SU-DHL-6 (cell line): ENCODE results near the gene INTS11.

ENCODE experiments used
- H2AFZ ChIP-seq: fragments of 200-600 bp; sonication (generic); 2 replicates; pipeline ENCODE4 v1.6.1; 2014; ENCODE audit warnings: low read depth, mild to moderate bottlenecking, moderate library complexity, mixed read lengths, antibody characterized with exemption, low read length; ENCODE audit not compliant: severe bottlenecking
- H3F3A ChIP-seq: fragments of 200-600 bp; shearing (Covaris generic); 2 replicates; pipeline ENCODE4 v1.6.0; 2016; ENCODE audit warnings: antibody characterized with exemption, mild to moderate bottlenecking; ENCODE audit not compliant: insufficient read depth
- H3K27ac ChIP-seq: fragments of 200-600 bp; sonication (generic); 2 replicates; pipeline ENCODE4 v1.5.1; 2016; ENCODE audit warnings: low read depth, mild to moderate bottlenecking, low read length, moderate library complexity, mixed read lengths
- H3K27me3 ChIP-seq: fragments of 200-600 bp; sonication (generic), shearing (Covaris generic); 2 replicates; pipeline ENCODE4 v1.6.0; 2014; ENCODE audit warnings: mild to moderate bottlenecking, low read length
- H3K36me3 ChIP-seq: fragments of 200-600 bp; sonication (generic); 2 replicates; pipeline ENCODE4 v1.6.1; 2014; ENCODE audit warnings: mild to moderate bottlenecking, low read length, mixed read lengths
- H3K4me2 ChIP-seq: fragments of 300-600, 200-600 bp; shearing (Covaris generic), sonication (generic); 2 replicates; pipeline ENCODE4 v1.6.0; 2014; ENCODE audit warnings: low read length, low read depth, mild to moderate bottlenecking; ENCODE audit not compliant: poor library complexity, severe bottlenecking
- H3K4me3 ChIP-seq: fragments of 200-600 bp; sonication (generic); 2 replicates; pipeline ENCODE4 v1.5.1; 2014; ENCODE audit warnings: antibody characterized with exemption, low read length, mild to moderate bottlenecking, mixed read lengths; ENCODE audit not compliant: insufficient read depth, poor library complexity, severe bottlenecking
- H3K79me2 ChIP-seq: fragments of 200-600 bp; sonication (generic); 2 replicates; pipeline ENCODE4 v1.6.1; 2014; ENCODE audit warnings: mild to moderate bottlenecking, low read length, moderate library complexity; ENCODE audit not compliant: insufficient read depth
- H3K9ac ChIP-seq: fragments of 200-600 bp; sonication (generic); 2 replicates; pipeline ENCODE4 v1.7.0; 2014; ENCODE audit warnings: mild to moderate bottlenecking, low read length
- H3K9me2 ChIP-seq: fragments of 200-600 bp; sonication (generic); replicated peaks from 2 replicates; pipeline ENCODE4 v1.6.1; 2014; ENCODE audit warnings: low read length; ENCODE audit not compliant: insufficient read depth
- H3K9me3 ChIP-seq: fragments of 200-600 bp; sonication (generic); 2 replicates; pipeline ENCODE4 v1.6.1; 2014; ENCODE audit warnings: low read length, mixed read lengths; ENCODE audit not compliant: insufficient read depth
- H4K20me1 ChIP-seq: fragments of 200-600 bp; sonication (generic); 2 replicates; pipeline ENCODE4 v1.6.1; 2014; ENCODE audit warnings: low read depth, mild to moderate bottlenecking, antibody characterized with exemption, low read length, moderate library complexity, mixed read lengths
- EZH2phosphoT487 ChIP-seq: fragments of 200-600 bp; sonication (generic), shearing (Covaris generic); conservative IDR thresholded peaks from 2 replicates; pipeline ENCODE4 v1.6.1; 2018; ENCODE audit warnings: mild to moderate bottlenecking, antibody characterized with exemption, low read length, moderate library complexity, mixed read lengths
- TF ChIP-seq, protein P1 (sequence below): fragments of 200-600 bp; sonication (generic); IDR thresholded peaks from one replicate; pipeline ENCODE4 v1.5.1; 2017; ENCODE audit warnings: antibody characterized with exemption, mild to moderate bottlenecking, low read length, moderate library complexity; ENCODE audit not compliant: insufficient read depth, poor library complexity, severe bottlenecking

The INTS11 gene

DNA sequence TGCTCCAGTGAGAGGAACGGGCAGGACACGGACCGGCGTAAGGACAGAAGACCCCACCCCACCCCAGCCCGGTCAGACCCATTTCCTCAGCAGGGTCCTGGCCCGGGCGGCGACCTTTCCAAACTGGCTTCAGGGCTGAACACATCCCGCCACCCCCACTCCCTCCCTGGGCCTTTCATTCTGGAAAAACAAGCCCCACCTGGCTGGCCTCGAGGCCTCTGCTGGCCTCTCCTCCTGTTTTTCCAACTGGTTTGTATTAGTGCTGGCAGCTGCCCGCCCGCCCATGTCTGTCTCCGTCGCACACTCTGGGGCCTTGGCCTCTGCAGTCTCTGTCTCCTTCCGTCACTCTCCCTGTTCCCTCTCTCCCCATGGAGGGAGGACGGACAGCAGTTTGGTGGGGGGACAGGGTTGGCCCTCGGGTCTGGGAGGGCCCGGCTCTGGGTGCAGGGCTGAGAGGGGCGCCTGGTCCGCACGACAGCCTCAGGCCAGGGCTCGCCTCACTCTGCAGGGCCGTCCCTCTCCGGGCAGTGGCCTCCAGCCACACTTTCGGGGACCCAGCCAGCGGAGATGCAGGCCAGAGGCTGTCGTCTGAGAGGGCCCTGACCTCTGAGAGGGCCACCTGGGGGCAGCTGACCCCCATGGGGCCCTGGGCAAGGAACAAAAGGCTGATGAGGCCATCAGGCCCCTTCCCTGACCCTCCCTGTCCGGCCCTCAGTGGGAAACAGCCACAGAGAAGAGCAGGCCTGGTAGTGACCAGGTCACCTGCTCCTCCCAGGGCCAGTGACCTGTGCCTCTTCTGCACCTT, 35.4 kb upstream of the INTS11 start:
- Histone ChIP-seq H3K79me2 (no peaks in the 10 kb centered on the region), H3K4me2 (no peak overlapping the region), H3F3A (no peaks in the 10 kb centered on the region), H3K36me3 (no peaks in the 10 kb centered on the region), H3K9me2 (no peaks in the 10 kb centered on the region), H2AFZ (no peak overlapping the region), H3K4me3 (no peak overlapping the region), H4K20me1 (no peaks in the 10 kb centered on the region), H3K9ac (no peak overlapping the region), H3K9me3 (no peaks in the 10 kb centered on the region), H3K27me3 (no peaks in the 10 kb centered on the region), H3K27ac (no peak overlapping the region)
- no peak for TF ChIP-seq EZH2phosphoT487
- TF ChIP-seq, protein P1, sequence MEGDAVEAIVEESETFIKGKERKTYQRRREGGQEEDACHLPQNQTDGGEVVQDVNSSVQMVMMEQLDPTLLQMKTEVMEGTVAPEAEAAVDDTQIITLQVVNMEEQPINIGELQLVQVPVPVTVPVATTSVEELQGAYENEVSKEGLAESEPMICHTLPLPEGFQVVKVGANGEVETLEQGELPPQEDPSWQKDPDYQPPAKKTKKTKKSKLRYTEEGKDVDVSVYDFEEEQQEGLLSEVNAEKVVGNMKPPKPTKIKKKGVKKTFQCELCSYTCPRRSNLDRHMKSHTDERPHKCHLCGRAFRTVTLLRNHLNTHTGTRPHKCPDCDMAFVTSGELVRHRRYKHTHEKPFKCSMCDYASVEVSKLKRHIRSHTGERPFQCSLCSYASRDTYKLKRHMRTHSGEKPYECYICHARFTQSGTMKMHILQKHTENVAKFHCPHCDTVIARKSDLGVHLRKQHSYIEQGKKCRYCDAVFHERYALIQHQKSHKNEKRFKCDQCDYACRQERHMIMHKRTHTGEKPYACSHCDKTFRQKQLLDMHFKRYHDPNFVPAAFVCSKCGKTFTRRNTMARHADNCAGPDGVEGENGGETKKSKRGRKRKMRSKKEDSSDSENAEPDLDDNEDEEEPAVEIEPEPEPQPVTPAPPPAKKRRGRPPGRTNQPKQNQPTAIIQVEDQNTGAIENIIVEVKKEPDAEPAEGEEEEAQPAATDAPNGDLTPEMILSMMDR: no peak

DNA sequence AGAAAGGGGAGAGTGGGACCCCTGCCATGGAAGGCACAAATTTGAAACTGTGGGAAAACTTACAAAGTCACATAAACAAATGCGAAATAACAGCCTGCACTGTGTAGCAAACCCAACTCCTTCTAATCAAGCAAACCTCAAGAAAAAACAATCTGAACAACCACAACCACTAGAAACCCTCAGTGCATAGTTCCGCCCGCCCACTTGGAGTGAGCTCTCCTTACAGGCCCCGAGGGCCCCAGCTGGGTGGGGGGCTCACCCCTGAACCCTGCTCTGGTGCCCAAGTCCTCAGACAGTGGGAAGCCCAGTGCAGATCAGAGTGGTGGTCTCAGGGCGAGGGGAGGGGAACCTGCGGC, 34.8 kb upstream of the INTS11 start:
- no peak overlapping the region for H3K4me3 ChIP-seq

DNA sequence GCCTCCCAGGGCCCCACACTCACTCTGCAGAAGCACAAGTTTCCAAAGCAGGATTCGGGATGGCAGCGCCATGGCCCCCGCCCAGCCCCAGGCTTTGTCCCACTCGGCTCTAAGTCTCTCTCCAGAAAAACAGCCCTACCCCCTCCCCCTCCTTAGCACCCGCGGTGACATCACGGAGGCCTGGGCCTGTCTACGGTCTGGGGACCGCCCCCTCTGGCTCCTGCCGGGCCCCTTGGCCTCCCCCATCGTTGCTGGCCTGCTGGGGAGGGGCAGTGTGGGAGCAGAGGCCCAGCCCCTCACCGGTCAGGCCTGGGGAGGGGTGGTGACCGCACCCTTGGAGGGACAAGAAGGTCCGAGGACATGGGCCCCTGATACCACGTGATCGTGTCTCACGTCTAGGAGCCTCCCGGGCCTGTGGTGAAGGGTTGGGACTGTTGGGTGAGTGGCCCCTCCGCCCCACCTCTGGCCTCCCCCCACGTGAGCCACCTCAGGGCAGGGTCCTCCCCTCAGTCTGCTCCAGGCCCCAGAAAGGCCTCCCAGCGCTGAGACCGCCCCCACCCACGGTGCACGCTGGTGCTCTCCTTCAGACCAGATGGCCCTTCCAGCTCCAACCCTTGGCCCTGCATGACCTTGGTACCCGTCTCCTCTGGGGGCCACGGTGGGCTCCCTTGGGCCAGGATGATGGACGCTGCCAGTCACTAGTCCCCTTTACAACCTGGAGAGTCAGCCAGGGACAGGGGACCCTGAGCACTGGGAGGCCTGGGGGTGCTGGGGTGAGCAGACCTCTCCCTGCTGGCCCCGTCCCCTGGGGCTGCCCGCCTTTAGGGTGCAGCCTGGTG, 34.2 kb upstream of the INTS11 start, which contains the start of gene MXRA8:
Gene MXRA8 (minus strand): TSS at position 123 of the 839 bp plus-strand sequence. CDS start 51 bp downstream, at position 72.
- TF ChIP-seq, protein P1: no peak
- no peak for TF ChIP-seq EZH2phosphoT487
- Histone ChIP-seq H4K20me1 (no peaks in the 10 kb centered on the region), H3K27me3 (no peaks in the 10 kb centered on the region), H2AFZ (no peak within 1 kb of the TSS), H3F3A (no peaks in the 10 kb centered on the region), H3K36me3 (no peaks in the 10 kb centered on the region), H3K79me2 (no peaks in the 10 kb centered on the region), H3K9me3 (no peaks in the 10 kb centered on the region), H3K9me2 (no peaks in the 10 kb centered on the region), H3K27ac (no peak within 1 kb of the TSS), H3K4me3 (no peak within 1 kb of the TSS), H3K9ac (no peak within 1 kb of the TSS), H3K4me2 (no peak within 1 kb of the TSS)

More for the DNA sequence above, 34.8 kb upstream of the INTS11 start:
- Histone ChIP-seq H4K20me1 (no peaks in the 10 kb centered on the region), H3K79me2 (no peaks in the 10 kb centered on the region), H3K27ac (no peak overlapping the region), H3F3A (no peaks in the 10 kb centered on the region), H3K36me3 (no peaks in the 10 kb centered on the region), H3K9ac (no peak overlapping the region), H3K27me3 (no peaks in the 10 kb centered on the region), H3K9me2 (no peaks in the 10 kb centered on the region), H3K9me3 (no peaks in the 10 kb centered on the region), H3K4me2 (no peak overlapping the region), H2AFZ (no peak overlapping the region)
- no peak for TF ChIP-seq EZH2phosphoT487
- TF ChIP-seq, protein P1: no peak
